Ecto neural progenitor cell (in vitro differentiated cells): ENCODE measurements around the gene ADGRG7.
"Not testable (repeated sequence)": the region's sequence is repeated elsewhere in the genome, so short reads cannot be mapped to it uniquely, and the experiment has no call there.

Experiments
- DNase-seq: peaks from one replicate; pipeline ENCODE4 v3.0.0-alpha.2; 2018; ENCODE audit warnings: low spot score

The ADGRG7 gene

DNA sequence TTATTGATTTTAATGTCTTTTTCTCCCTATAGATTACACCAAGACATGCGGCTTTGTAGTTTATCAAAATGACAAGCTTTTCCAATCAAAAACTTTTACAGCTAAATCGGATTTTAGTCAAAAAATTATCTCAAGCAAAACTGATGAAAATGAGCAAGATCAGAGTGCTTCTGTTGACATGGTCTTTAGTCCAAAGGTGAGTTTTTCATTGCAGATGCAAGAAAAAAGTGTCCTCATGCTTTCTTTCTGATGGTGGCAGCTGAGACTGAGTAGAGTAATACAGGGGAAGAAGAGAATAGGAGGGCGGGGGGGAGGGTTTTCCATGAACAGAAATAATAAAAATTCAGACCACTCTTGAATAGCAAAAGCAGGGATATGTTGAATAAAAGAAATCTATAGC is 36.5 kb downstream of the ADGRG7 start:
- DNase-seq: no peak

DNA sequence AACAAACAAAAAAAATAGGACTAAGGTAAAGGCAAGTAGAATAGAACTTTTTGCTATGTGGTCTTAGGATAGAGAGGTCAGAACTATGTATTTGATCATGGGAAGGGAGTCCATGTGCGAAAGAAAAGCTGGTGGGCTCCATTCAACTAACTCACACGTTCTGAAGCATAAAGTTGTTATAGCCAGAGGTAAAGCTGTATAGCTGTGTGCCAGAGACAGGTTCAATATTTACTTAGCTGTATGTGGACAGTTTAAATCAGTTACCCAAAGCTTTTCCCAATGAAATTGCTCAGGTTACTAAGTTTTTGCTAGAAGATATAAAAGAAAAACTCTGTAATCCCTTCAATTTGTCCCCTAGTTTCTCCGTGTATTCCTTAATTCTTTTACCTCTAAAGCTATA is 37.8 kb downstream of the ADGRG7 start:
- DNase-seq: no peak

DNA sequence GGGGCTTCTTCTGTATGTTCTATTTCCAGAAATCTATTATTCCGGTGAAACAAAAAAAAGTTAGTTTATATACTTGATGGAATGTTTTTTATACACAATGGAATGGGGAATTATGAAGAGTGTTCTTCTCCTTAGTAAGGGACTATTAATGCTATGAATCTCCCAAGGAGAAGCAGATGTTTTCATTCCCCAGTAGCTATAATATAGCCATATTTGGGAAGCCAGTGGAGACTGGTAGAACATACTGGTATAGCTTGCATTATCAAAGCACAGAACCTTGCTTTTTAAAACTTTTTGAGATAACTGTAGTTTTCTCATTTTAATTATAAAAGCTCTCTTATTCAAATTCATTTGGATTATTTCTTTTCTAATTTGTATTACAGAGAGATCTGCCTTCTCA is 38.3 kb downstream of the ADGRG7 start:
- no peak for DNase-seq

GRCh38 chr3:100650651-100651619 is 41.5 kb downstream of the ADGRG7 start:
- DNase-seq: no peak

GRCh38 chr3:100653604-100654294 is 44.3 kb downstream of the ADGRG7 start:
- no peak for DNase-seq

DNA sequence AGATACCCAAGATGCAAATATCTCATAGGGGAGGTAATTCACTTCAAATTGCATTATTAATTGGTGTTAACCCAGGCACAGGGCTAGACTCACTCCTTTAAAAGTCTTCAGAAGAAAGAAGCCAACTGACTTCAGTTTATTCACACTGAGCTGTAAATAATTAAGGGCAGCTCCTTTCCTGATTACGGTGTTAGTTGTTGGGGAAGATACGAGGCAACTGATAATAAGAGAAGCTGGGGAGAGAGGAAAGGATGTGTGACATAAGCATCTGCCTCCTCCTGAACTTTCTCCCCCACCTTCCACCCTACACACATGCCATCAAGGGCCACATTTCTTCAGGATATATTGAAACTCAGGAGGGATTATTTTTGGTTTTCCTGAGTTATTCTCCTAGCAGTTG is 47.5 kb downstream of the ADGRG7 start:
- no peak for DNase-seq

- DNase-seq: not testable (repeated sequence)
Observed at GRCh38 chr3:100661294-100661693, 51.9 kb downstream of the ADGRG7 start.

GRCh38 chr3:100662113-100662823 is 52.9 kb downstream of the ADGRG7 start:
- DNase-seq: no peak

- no peak for DNase-seq
Observed at GRCh38 chr3:100665230-100665629, 55.8 kb downstream of the ADGRG7 start.

GRCh38 chr3:100666699-100667098 is 57.3 kb downstream of the ADGRG7 start:
- DNase-seq: not testable (repeated sequence)

DNA sequence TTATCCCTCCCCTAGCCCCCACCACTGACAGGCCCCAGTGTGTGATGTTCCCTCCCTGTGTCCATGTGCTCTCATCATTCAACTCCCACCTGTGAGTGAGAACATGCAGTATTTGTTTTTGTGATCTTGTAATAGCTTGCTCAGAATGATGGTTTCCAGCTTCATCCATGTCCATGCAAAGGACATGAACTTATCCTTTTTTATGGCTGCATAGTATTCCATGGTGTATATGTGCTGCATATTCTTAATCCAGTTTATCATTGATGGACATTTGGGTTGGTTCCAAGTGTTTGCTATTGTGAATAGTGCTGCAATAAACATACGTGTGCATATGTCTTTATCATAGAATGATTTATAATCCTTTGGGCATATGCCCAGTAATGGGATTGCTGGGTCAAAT is 57.9 kb downstream of the ADGRG7 start:
- not testable (repeated sequence) for DNase-seq

- DNase-seq: not testable (repeated sequence)
Observed at GRCh38 chr3:100670995-100671394, 61.6 kb downstream of the ADGRG7 start.

GRCh38 chr3:100681496-100681895 is 72.1 kb downstream of the ADGRG7 start:
- no peak for DNase-seq

GRCh38 chr3:100682056-100682853 is 72.9 kb downstream of the ADGRG7 start:
- no peak for DNase-seq

- DNase-seq: no peak
Observed at GRCh38 chr3:100682854-100683760, 73.7 kb downstream of the ADGRG7 start.

DNA sequence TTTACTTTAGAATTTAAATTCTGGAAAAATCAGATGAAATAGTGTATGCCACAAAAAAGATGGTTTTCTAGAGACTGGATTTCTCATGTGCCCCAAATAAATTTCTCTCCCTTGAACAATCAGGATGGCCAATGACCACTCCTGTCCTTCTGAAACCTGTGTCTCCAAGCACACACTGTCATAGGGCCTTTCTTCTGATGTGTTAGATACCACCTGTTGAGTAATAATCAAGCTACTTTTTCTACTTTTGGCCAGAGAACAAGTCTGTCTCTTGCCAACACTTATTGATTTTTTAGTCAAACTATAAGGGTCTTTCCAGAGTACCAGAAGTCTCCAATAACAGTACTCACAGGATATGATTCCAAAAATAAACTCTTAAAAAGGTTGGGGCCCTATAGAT is 83.8 kb downstream of the ADGRG7 start:
- no peak for DNase-seq

DNA sequence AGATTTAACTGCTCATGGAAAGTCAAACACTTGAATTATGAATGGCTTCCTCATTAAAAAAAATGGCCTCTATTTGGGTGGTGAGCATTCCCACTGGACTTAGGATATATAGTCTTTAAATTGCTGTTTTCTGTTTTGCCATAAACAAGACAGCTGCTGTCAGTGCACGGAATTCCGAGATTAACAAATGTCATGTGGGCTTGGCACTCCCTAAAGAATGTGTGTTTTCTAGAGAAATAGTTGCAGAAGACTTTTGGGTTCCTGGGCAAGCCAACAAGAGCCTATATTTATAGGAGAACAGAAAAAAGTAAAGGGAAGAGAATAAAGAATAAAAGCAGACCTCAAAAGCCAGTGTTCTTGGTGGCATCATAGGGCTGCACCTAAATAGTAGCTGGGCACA is 86.3 kb downstream of the ADGRG7 start:
- no peak for DNase-seq

- DNase-seq: no peak
Observed at GRCh38 chr3:100696161-100696560, 86.8 kb downstream of the ADGRG7 start.

GRCh38 chr3:100697172-100697571 is 87.8 kb downstream of the ADGRG7 start:
- no peak for DNase-seq

DNA sequence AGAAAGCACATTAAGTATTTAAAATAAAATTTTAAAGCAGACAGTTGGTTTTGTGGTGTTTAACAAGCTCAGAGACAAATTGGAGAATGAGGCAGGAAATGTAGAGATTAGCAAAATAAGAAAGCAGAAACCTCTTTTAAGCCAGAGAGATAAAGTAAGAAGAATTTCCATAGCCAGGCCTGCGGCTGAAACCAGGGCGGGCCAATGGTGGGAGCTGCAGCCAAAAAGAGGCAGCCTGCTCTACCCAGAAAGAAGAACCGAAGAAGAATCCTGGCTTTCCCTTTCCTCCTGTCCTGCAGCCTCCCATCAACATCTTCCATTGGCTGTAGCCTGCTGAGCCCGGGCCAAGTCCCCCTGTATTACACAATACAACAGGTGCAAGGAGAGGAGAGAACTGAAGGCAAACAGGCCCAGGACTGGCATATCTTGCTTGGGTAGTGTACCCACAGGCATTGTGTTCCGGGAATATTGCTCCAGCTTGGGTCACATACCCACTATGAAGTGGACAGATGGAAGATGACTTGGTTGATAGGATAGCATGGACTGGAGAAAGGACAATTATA is 88.4 kb downstream of the ADGRG7 start:
- no peak for DNase-seq
